HuH-7 (cell line): ENCODE results near the gene PRMT9.

Experiments
- DNase-seq: peaks from one replicate; pipeline ENCODE4 v3.0.0; 2011; ENCODE audit warnings: low spot score

The PRMT9 gene

DNA sequence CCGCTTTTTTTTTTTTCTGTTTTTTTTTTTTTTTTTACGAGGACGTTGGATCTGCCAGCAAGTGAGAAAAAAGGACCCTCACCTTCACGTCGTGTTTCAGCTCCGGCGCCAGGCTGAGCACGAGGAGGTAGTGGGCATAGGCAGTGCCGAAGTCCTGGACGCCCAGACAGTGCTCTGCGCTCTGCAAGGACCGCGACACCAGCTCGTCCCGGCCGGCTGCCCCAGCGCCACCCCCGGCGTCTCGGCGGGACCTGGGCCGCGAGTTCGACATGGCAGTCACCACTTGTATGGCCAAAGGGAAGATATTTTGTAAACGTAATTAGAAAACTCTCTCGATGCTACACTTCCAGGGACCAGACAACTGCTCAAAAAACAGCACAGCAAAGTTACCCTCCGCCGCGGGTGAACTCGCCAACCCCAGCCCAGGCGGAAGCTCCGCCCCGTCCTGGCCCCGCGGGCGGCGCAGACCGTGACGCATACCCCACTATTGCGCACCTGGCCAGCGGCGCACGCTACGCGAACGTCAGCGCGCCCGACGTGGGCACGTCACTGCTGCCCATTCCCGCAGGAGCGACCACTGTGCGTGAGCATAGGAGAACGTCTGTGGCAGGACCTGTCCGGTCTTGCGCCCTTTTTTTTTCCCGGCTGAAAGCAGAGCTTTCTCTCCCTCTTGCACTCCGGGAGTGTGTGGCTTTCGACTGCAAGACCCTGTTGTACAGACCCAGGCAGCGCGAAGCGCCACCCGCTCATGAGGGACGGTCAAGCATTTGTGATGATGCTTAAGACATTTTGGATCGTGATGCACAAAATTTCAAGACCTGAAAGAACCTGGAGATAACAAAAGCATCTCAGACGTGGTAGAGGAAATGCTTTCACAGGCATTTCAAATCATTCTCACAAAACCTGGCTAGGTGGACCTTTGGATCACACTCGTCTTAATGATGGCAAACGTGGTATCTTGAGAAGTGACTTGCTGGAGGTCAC, at the start of gene PRMT9:
Gene PRMT9 (minus strand): TSS at position 447 of the 984 bp plus-strand sequence. CDS start 176 bp downstream, at position 271.
- peak; percentile 91 for DNase-seq

- DNase-seq, result no peak
These were observed 48.7 kb upstream of the PRMT9 start for GRCh38 chr4:147732518-147733235.

DNA sequence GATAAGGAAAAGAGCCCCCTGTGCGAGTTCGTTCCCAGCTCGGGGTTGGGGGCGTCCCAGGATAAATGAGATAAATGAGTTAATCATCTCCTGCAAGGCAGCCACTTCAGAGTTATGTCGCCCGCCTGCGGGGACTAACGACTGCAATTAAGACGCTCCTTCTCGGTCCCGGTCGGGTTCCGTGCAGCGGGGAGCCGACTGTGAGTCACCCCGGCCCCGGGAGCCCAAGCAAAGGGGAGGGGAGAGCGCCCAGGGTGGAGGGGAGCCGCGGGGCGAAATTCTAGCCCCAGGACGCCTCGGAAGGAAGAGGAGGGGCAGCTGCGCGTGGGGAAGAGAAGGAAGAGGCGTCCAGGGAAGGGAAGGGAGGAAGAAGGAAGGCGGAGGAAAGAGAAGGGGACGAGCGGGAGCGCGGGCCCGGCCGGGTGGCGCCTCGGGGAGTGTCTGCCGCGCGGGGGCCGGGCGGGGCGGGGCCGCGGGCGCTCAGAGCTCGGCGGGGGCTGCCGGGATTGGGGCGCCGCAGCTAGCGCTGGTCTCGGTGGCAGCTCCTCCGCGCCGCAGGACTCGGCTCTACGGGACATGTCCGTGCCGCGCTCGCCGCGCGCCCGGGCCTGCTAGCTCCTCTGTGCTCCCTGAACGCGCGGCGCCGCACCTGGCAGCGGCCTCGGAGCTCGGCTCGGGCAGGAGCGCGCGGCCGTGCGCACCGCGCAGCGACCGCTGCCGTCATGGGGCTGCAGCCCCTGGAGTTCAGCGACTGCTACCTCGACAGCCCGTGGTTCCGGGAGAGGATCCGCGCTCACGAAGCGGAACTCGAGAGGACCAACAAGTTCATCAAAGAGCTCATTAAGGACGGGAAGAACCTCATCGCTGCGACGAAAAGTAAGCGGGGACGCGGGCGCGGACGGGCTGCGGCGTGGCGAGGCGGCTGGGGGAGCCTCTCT, 47.9 kb upstream of the PRMT9 start, which contains the start of gene ARHGAP10:
Gene ARHGAP10 (plus strand): TSS at position 509 of the 938 bp plus-strand sequence. CDS start 214 bp downstream, at position 723.
- DNase-seq, result peak; percentile 47

DNA sequence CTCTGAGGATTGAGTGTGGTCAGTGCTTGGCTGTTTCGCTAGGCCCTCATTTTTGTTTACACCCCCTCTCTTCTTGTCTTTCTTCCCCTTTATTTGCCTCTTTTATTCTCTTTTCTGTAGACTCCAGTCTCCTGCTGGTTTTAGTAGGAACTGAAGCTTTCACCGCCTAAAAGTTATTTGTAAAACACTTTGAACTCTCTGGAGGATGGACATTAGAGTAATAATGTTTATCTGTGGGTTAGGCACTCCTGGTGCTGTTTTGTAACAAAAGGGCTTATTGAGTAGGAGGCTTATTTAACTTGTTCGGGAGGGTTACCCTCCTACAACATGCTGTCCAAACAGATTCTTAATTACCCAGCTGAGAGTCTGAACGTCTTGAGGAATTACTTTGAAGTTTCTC, 46.4 kb upstream of the PRMT9 start:
- peak; percentile 33 for DNase-seq

DNA sequence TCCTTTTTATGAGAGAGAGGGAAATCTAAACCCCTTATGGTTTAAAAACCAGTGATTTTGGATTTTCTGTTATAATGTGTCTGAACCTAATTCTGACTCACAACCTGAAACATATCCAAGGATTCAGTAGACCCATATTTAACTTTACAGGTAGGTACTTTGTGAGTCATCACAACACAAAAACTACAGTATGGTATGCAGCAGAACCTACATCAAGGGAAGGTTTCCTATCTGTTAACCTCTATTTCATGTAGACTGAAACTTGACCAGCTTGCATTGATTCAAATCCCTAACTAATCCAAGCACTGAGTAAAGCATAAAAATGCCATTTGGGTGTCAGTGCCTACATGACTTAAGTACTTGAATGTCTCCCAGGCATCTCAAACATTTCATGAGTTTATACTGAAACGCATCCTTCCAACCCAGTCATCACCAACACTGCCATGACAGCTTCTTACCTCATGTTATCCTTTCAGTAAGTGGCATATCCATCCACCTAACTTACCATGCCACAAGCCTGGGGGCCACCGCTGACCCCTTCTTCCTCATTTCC, 43.6 kb upstream of the PRMT9 start:
- no peak for DNase-seq

GRCh38 chr4:147725673-147726072, 41.7 kb upstream of the PRMT9 start:
- no peak for DNase-seq

DNA sequence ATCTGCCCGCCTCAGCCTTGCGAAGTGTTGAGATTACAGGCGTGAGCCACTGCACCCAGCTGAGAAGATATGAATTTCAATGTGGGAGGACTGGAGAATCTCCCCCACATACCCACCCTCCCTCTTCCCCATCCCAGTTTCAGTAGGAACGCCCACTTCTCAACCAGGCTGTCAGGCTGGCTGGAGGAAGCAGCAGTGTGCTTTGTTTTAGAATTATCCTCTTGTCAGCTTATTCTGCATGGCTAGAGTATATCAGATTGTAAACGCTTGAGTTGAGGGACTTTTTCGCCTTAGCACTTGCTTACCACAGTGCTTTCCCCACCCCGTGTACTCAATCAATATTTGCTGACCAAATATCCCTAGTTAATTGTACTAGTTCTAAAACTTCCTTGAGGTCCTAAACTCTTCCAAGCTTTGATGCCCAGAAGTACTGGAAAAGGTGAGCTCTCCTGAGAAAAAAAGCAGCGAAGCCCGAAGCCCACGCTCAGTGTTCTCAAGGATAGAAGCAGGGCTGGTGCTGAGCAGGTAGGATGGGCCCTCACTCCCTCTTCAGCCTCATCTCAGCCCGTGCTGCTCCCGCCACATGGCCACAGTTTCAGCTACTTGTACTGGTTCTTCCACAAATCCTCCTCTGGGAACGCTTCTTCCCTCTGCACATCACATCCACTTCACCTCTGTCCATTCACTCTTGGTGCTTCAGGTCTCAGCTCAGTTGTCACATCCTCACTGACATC, 40.7 kb upstream of the PRMT9 start:
- DNase-seq, result no peak

DNA sequence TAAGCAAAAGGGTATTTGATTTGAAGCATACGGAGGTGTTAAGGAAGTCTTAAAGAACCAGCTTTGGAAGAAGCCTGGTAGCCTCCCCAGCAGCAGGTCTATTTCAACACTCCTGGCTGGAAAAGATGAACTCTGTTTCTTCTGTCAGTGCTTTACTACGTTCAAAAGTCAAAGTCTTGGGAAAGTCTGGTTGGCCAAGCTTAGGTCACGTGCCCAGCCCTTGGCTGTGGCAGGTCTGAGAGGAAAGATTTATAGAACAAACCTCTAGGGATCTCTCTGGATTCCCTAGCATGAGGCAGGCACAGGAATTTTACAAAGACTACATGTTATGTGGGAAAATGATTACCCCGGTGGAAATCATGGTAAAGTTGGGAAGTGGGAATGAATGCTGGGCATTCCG, 39.4 kb upstream of the PRMT9 start:
- peak; percentile 59 for DNase-seq

DNA sequence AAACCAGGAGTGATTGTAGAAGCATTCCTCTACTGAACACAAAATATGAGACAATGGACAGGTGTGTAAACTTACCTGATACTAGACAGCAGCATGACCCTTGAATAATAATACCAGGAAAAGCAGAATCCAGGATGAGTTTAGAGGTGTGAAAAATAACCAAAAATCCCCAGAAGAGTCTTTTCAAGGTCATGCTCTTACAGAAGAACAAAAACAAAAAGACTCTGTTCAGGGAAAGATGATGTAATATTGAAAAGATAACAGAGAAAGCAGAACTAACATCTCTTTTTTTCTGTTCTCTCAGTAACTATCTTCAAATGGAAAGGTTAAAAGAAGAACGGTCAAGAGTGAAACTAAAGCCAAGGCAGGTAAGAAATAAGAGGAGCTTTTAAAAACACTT, 33.9 kb upstream of the PRMT9 start:
- no peak for DNase-seq

DNA sequence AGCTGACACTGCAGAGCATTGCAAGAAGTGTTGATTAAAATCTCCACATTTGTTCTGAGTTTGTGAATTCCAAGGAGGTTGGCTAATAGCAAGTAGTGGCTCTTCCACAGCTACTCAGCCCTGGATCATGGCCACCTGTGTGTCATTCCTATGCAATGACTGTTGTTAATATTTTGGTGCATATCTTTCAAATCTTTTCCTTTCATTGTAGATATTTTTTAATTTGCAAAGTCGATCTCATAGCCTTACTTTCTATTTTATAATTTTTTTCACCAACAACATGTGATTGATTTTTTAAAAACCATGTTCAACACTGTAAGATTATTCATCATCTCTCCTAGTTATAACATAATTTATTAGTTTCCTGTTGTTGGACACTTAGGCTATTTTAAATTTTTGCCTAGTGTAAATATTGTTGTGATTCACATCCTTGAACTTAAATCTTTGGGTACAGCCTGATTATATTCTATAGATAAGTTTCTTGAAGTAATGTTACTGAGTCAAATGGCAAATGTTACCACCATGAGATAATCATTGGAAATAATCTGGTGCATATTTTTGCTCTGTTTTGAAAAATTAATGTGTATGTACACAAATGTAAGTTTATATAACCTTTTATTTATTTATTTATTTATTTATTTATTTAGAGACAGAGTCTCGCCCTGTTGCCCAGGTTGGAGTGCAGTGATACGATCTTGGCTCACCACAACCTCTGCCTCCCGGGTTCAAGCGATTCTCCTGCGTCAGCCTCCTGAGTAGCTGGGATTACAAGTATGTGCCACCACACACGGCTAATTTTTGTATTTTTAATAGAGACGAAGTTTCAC, 30.8 kb upstream of the PRMT9 start:
- DNase-seq, result no peak

DNA sequence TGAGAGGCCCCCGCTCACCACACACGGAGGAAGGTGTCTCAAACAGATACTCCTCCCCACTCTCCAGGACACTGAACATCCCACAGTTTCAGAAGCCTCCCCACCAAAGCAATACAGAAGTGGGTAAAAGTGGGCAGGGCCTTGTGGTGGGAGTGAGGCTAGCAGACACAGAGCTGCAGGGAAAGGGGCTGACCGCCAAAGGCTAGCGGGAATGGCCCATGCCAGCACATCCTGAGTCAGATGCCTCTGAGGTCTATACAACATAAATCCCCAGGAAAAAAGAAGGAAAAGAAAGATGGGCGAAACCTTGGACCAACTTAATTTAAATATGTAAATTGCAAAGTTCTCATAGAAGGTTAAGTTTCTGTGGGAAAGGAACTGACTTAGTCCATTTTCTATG, 26.0 kb upstream of the PRMT9 start:
- DNase-seq, result no peak

DNA sequence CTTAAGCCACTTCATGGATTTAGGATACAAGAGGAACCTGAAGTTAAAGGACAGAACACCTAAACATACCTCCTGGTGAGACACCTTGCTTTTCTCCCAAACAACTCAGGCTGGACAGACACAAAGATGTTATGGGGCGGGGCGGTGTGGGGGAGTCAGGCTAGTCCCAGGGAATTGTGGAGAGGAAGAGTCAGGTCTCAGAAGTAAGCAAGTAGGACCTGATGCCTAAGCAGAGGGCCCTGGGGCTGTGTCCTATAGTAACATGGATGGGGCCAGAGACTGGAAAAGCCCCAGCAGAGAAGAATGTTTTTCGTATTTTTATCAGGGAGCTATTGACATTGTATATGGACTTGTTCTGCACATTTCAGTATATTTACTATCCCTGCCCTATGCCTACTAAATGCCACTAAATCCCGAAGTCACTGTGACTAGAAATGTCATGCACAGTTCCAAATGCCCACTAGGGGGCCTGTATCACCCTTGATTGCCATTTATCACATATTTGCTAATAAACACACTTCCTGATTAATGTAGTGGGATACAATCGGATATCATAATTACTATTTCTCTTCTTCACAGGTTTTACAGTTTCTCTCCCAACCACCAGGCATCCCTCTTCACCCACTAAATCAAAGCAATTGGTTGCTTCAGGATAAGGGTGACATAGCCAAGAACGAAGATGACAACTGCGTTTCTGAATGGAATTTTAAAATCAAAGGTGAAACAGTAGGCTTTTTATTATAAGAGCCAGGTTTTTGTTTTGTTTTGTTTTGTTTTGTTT, 24.1 kb upstream of the PRMT9 start:
- DNase-seq, result no peak

DNA sequence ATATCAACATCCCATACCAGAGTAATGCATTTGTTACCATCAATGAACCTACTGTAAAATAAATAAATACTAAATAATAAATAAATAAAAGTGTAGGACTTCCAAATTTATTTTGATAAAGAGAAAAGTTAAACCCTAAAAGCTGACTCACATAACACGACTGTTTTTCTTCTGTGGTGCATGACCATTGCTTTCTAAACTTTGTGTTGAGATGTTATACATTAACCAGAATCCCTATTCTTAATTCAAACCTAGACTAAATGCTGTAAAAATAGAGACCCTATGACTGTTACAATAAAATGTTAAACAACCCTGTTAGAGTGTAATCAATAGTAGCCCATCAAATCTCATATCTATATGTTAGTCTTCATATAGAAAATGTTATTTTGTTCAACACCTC, 20.9 kb upstream of the PRMT9 start:
- DNase-seq, result no peak

DNA sequence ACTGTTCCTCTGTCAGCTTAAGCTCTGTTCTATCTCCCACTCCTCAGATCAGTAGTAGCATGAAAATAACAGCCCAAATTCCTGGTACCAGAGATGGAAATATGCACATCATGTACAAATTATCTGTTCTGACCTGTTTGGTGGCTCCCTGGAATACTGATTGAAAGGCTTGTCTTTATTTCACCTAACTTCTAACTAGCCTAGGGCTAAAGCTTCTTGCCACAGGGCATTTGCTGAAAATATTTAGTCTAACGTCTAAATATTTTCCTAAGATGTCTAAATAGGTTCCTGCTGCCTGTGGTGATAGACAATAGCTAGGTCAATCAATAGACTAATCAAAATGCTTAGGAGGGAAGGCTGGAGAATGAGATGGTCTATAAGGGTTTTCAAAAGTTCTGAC, 12.9 kb upstream of the PRMT9 start:
- no peak for DNase-seq

- no peak for DNase-seq
These were observed 9.3 kb upstream of the PRMT9 start for GRCh38 chr4:147693218-147693617.

DNA sequence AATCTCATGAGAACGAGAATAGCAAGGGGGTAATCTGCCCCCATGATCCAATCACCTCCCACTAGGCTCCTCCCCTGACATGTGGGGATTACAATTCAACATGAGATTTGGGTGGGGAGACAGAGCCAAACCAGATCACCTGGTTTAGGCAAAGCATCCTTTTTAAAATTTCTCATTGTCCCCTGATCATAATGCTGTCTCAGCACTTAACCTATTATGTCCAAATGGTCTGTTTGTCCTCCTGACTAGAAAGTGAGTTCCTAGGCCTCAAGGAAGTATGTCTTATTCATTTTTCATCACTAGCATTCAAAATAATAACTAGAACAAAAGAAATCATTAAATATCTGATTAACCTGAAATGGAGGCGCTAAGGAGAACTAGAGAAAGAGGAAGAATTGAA, 7.9 kb upstream of the PRMT9 start:
- no peak for DNase-seq

DNA sequence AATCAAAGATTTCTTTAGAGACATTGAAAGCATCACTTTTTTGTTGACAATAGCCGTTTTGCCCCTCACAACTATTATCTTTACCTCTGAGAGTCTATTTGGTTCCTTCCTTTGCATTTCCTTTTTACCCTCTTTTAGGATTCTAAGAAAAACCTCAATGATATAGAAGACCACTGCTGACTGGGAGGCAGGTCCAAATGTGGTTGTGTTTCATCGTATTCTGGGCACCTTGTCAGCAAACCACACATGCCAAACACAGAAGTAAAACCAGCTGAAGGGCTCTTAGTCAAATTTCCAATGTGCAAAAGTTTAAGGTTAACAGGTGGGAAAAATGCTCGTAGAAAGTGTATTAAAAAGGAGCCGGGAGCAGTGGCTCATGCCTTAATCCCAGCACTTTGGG, 5.1 kb upstream of the PRMT9 start:
- DNase-seq, result no peak

- DNase-seq, result peak; percentile 34
These were observed 773 bp downstream of the PRMT9 start for GRCh38 chr4:147683188-147683591.

DNA sequence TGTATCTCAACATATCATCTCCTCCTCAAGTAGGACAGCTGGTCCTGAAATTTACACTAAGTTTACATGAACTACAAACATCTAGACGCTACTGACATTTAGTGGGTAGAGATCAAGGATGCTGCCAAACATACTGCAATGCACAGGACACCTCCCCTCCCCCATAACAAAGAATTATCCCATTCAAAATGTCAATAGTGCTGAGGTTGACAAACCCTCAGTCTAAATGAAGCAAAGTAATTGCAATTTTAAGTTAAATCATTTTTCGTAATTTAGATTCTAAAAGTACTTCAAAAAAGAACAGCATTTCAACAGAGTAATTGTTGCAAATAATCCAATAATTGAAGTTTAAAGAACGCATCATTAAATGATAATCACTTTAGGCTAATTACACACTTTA, 1.2 kb downstream of the PRMT9 start:
- DNase-seq, result no peak
